Mesodermal cell (in vitro differentiated cells): Measurements from ENCODE around the gene C5orf46.

Experiments used
- H3K27ac ChIP-seq: 2 replicates; pipeline ENCODE4 v1.7.0; 2013; ENCODE audit warnings: mild to moderate bottlenecking, low read depth, low read length, moderate library complexity; ENCODE audit not compliant: severe bottlenecking
- H3K36me3 ChIP-seq: 2 replicates; pipeline ENCODE4 v1.7.1; 2013; ENCODE audit warnings: mild to moderate bottlenecking, low read length, moderate library complexity; ENCODE audit not compliant: control insufficient read depth, insufficient read depth
- H3K4me1 ChIP-seq: one replicate; pipeline ENCODE4 v1.7.1; 2013; ENCODE audit warnings: mild to moderate bottlenecking, low read length; ENCODE audit not compliant: insufficient read depth, control insufficient read depth, poor library complexity, severe bottlenecking
- H3K4me3 ChIP-seq: 2 replicates; pipeline ENCODE4 v1.7.0; 2013; ENCODE audit warnings: low read length, control low read depth, mild to moderate bottlenecking; ENCODE audit not compliant: insufficient read depth, poor library complexity, severe bottlenecking; ENCODE audit errors: extremely low read depth
- H3K9me3 ChIP-seq: 2 replicates; pipeline ENCODE4 v1.7.1; 2013; ENCODE audit warnings: mild to moderate bottlenecking, low read length, moderate library complexity; ENCODE audit not compliant: control insufficient read depth
- WGBS, 2 experiments: methylation state at CpG; one replicate each; pipeline ENCODE4 v1.1.5; 2013; ENCODE audit warnings: missing lambda C conversion rate in 2 of 2; ENCODE audit not compliant: insufficient coverage in 2 of 2; 5-methylcytosine and 5-hydroxymethylcytosine counted together

The C5orf46 gene

GRCh38 chr5:147857302-147858129 lies 48.8 kb downstream of the C5orf46 start:
- Histone ChIP-seq H3K9me3 (no peaks in the 10 kb centered on the region), H3K36me3 (no peaks in the 10 kb centered on the region), H3K4me1 (no peaks in the 10 kb centered on the region), H3K4me3 (no peak overlapping the region), H3K27ac (no peak overlapping the region)
- WGBS, 2 experiments: 6% methylated on average over 2 of the region's 2 CpGs; no CpG with 5 or more reads in 1 of the 2 experiments

DNA sequence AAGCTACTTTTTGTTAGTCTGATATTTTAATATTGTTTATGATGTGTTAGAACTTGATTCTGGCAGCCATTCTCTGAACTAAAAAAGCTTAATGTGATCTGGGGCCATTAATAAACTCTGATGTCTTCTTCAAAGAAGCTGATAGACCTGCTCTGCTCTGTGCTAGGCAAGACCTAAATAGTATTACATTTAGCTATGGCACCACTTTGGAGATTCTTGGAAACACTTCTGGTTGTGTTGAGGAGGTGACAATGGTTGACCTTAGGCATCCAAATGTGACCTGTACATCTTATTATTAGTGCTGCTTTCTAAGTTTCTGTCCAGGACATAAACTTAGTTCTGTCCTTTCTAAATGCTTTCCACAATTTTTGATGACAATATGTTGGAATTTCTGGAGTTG lies 49.5 kb downstream of the C5orf46 start:
- no peaks in the 10 kb centered on the region for H3K36me3 ChIP-seq
- H3K4me3 ChIP-seq: no peak overlapping the region
- no peaks in the 10 kb centered on the region for H3K9me3 ChIP-seq
- no peak overlapping the region for H3K27ac ChIP-seq
- no peaks in the 10 kb centered on the region for H3K4me1 ChIP-seq

- 53 to 59% methylated on average over 3 of the region's 4 CpGs for WGBS, 2 experiments
- no peak overlapping the region for H3K4me3 ChIP-seq
- no peak overlapping the region for H3K27ac ChIP-seq
- no peaks in the 10 kb centered on the region for H3K36me3 ChIP-seq
- no peaks in the 10 kb centered on the region for H3K9me3 ChIP-seq
- no peaks in the 10 kb centered on the region for H3K4me1 ChIP-seq
Observed at GRCh38 chr5:147855774-147856069, 50.6 kb downstream of the C5orf46 start.

GRCh38 chr5:147854894-147855773 lies 51.2 kb downstream of the C5orf46 start:
- Histone ChIP-seq H3K9me3 (no peaks in the 10 kb centered on the region), H3K4me3 (no peak overlapping the region), H3K36me3 (no peaks in the 10 kb centered on the region), H3K4me1 (no peaks in the 10 kb centered on the region), H3K27ac (no peak overlapping the region)
- WGBS, 2 experiments: 85 to 93% methylated on average over 7 to 8 of the region's 11 CpGs

- no peaks in the 10 kb centered on the region for H3K4me1 ChIP-seq
- H3K36me3 ChIP-seq: no peaks in the 10 kb centered on the region
- no peaks in the 10 kb centered on the region for H3K9me3 ChIP-seq
- no peak overlapping the region for H3K4me3 ChIP-seq
- no peak overlapping the region for H3K27ac ChIP-seq
- WGBS, 2 experiments: 53 to 74% methylated on average over 3 of the region's 3 CpGs
Observed at GRCh38 chr5:147854331-147854730, 52.0 kb downstream of the C5orf46 start.

DNA sequence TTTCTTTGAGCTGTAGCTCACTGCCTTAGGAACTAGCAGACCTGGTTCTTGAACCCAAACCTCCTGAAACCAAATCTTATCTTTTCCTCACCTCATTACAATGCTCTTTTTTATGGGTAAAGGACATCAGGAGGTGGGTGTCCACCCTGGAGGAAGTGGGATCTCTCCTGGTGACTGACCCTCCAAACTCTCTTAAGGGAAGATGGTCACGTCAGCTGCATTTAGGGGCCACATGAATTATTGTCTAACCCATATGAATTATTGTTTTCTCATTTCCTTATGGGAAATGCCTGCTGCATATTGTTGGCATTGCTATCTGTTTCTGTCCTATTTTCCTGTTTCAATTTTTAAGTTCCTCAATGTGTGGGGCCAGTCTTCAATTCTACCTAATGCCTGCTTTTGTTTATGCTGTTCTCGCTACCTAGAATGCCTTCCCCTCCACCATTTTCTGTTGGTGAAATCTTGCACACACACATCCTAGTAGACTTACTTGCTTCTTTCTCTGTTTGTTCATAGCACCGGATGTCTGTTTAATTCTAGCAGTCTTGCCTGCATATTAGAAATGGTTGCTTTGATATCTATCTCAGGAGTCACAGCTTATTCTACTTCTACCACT lies 52.9 kb downstream of the C5orf46 start:
- no peak overlapping the region for H3K4me3 ChIP-seq
- H3K4me1 ChIP-seq: no peaks in the 10 kb centered on the region
- H3K9me3 ChIP-seq: no peaks in the 10 kb centered on the region
- H3K36me3 ChIP-seq: no peaks in the 10 kb centered on the region
- WGBS, 2 experiments: 74 to 100% methylated on average over 1 to 2 of the region's 3 CpGs
- H3K27ac ChIP-seq: no peak overlapping the region

DNA sequence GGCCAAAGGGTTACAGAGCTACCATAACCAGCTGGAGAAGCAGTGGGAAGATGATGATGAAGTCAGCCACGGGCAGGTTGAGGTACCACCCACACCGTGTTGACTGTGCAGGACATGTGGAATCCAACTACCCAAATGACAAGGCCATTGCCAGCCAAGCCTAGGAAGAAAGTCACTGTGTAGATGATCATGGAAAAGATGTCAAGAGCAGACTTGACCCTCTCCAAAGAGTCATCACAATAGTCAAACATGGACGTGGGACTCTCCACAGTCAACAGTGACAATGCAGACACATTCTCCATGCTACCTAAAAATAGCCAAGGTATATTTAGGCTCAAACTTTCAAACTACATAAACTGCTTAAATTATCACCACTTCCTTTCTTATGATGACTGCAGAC lies 54.0 kb downstream of the C5orf46 start:
- H3K4me3 ChIP-seq: no peak overlapping the region
- no peaks in the 10 kb centered on the region for H3K9me3 ChIP-seq
- WGBS, 2 experiments: 90 to 100% methylated on average over 3 of the region's 3 CpGs
- no peak overlapping the region for H3K27ac ChIP-seq
- no peaks in the 10 kb centered on the region for H3K36me3 ChIP-seq
- H3K4me1 ChIP-seq: no peaks in the 10 kb centered on the region

- no peaks in the 10 kb centered on the region for H3K9me3 ChIP-seq
- H3K36me3 ChIP-seq: no peaks in the 10 kb centered on the region
- WGBS, 2 experiments: 90 to 92% methylated on average over 2 of the region's 3 CpGs
- H3K27ac ChIP-seq: no peak overlapping the region
- no peak overlapping the region for H3K4me3 ChIP-seq
- no peaks in the 10 kb centered on the region for H3K4me1 ChIP-seq
Observed at GRCh38 chr5:147851578-147851977, 54.8 kb downstream of the C5orf46 start.

- Histone ChIP-seq H3K9me3 (no peaks in the 10 kb centered on the region), H3K4me3 (no peak overlapping the region), H3K4me1 (no peaks in the 10 kb centered on the region), H3K36me3 (no peaks in the 10 kb centered on the region), H3K27ac (no peak overlapping the region)
- WGBS, 2 experiments: 74 to 81% methylated on average over 2 of the region's 2 CpGs
Observed at GRCh38 chr5:147849226-147849625, 57.1 kb downstream of the C5orf46 start.

DNA sequence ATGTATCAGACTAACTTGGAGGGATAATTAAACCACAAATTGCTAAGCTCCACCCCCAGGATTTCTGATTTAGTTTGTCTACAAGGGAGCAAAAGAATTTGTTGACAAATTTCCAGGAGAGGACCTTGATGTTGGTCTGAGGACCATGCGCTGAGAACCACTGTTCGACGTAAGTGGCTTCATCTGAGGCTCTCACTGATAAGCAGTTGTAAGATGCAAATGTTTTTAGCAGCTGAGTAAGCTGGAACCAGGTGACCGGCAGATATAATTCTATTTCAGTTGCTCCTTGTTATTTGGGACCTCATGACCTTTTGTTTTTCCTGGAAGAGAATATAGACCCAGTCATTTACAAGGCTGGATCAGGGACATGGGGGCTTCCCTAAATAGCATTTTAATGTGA lies 60.7 kb downstream of the C5orf46 start:
- no peak overlapping the region for H3K4me3 ChIP-seq
- H3K36me3 ChIP-seq: no peaks in the 10 kb centered on the region
- 85 to 94% methylated on average over 4 of the region's 4 CpGs for WGBS, 2 experiments
- no peaks in the 10 kb centered on the region for H3K4me1 ChIP-seq
- H3K9me3 ChIP-seq: no peaks in the 10 kb centered on the region
- H3K27ac ChIP-seq: no peak overlapping the region
